ENCODE results near the gene METTL21C. TPM values are rescaled to one million over a fixed set of nuclear protein-coding genes. Genes with fewer than 3 reads are reported as not detected.
A peak's percentile ranks its signal among the peaks of the same experiment; 100 is the strongest.

METTL21C gene
- total RNA-seq, 4 donors from 2014 or later = not detected

GRCh38 chr13:102688306-102688973 lies 6.4 kb downstream of the METTL21C start:
- Histone ChIP-seq H3K27ac (replicated peaks in 1 of 4) (no peak overlapping the region), H3K36me3 (no peaks in the 10 kb centered on the region), H3K4me1 (no peaks in the 10 kb centered on the region), H3K4me3 (no peak overlapping the region), H3K9me3 (no peaks in the 10 kb centered on the region), H3K27me3 (peaks cover 0 to 22% (median 0%) of the 10 kb centered on the region in 4 donors)
- WGBS = 51% methylated on average over 11 of the region's 13 CpGs
- TF ChIP-seq CTCF (IDR thresholded peaks at IDR 0.05) (no peak), POLR2A (IDR thresholded peaks at IDR 0.05; ENCODE audit: low read depth) (no peak), POLR2AphosphoS5 (IDR thresholded peaks at IDR 0.05) (no peak), EP300 (IDR thresholded peaks at IDR 0.05) (no peak)
- peak; percentile 50 for DNase-seq (ENCODE audit: extremely low spot score)
- intact Hi-C loops (cut with DNase I) = no loop called here

DNA sequence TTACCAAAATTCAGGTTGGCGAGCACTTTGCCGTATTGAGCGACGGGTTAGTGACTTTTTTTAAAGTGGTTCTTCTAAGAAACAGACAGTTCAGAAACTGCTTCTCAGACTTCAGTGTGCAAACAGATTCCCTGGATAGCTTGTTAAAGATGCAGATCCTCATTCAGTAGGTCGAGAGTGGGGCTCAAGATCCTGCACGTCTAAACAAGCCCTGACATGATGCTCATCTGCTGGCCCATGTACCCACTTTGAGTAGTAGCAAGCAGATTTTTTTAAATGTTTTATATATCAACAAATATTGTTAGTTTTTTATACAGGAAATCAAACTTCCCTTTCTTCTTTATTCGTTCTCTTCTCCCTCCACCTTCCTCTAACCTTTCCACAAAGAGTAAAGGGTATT lies 7.3 kb downstream of the METTL21C start:
- peak; percentile 64 for DNase-seq (ENCODE audit: extremely low spot score)
- intact Hi-C loops (cut with DNase I) = no loop called here
- H3K4me1 ChIP-seq = no peaks in the 10 kb centered on the region

DNA sequence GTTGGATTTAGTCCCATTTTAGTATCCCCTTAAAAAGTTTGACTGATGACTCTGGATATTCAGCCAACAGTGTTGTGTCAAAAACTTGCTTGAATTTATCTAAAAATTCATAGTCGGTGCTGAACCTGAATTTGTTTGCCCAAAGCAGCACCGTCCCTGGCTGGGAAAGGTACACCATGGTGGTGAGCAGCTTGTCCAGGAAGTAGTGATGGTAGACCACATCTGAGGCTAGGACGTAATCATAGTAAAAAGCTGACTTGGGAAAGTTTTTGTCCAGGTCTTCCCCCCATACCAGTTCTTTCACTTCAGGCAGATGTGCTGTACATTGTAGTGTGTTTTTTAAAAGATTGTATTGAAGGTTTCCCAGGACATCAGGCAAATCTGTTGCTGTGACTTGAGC lies 8.8 kb downstream of the METTL21C start:
- TF ChIP-seq POLR2A (IDR thresholded peaks at IDR 0.05; ENCODE audit: low read depth) = no peak

More for the DNA sequence above, 7.3 kb downstream of the METTL21C start:
- Histone ChIP-seq H3K4me3 (no peak overlapping the region), H3K27me3 (peaks cover 0 to 13% (median 0%) of the 10 kb centered on the region in 4 donors), H3K27ac (replicated peaks in 1 of 4) (no peak overlapping the region), H3K9me3 (no peaks in the 10 kb centered on the region), H3K36me3 (no peaks in the 10 kb centered on the region)
- WGBS = 83% methylated on average over 7 of the region's 7 CpGs
- TF ChIP-seq POLR2A (IDR thresholded peaks at IDR 0.05; ENCODE audit: low read depth) (no peak), CTCF (IDR thresholded peaks at IDR 0.05) (no peak), EP300 (IDR thresholded peaks at IDR 0.05) (no peak), POLR2AphosphoS5 (IDR thresholded peaks at IDR 0.05) (no peak)

GRCh38 chr13:102683637-102684036 lies 11.2 kb downstream of the METTL21C start:
- 62% methylated on average over 2 of the region's 2 CpGs for WGBS
- H3K4me3 ChIP-seq = no peak overlapping the region
- H3K4me1 ChIP-seq = no peaks in the 10 kb centered on the region
- H3K27me3 ChIP-seq = no peaks in the 10 kb centered on the region
- no peak for DNase-seq (ENCODE audit: extremely low spot score)
- intact Hi-C loops (cut with DNase I) = no loop called here
- H3K36me3 ChIP-seq = peaks cover 6 to 19% (median 14%) of the 10 kb centered on the region in 4 donors
- H3K9me3 ChIP-seq = no peaks in the 10 kb centered on the region
- no peak overlapping the region for H3K27ac ChIP-seq (replicated peaks in 1 of 4)
- TF ChIP-seq POLR2A (IDR thresholded peaks at IDR 0.05; ENCODE audit: low read depth) (no peak), CTCF (IDR thresholded peaks at IDR 0.05) (no peak), EP300 (IDR thresholded peaks at IDR 0.05) (no peak), POLR2AphosphoS5 (IDR thresholded peaks at IDR 0.05) (no peak)

More for the DNA sequence above, 8.8 kb downstream of the METTL21C start:
- 89% methylated on average over 3 of the region's 3 CpGs for WGBS
- intact Hi-C loops (cut with DNase I) = no loop called here
- peak; percentile 29 for DNase-seq (ENCODE audit: extremely low spot score)
- H3K27ac ChIP-seq (replicated peaks in 1 of 4) = no peak overlapping the region
- no peak overlapping the region for H3K4me3 ChIP-seq
- H3K9me3 ChIP-seq = no peaks in the 10 kb centered on the region
- H3K4me1 ChIP-seq = no peaks in the 10 kb centered on the region
- H3K36me3 ChIP-seq = no peaks in the 10 kb centered on the region
- peaks cover 0 to 3% (median 0%) of the 10 kb centered on the region in 4 donors for H3K27me3 ChIP-seq

GRCh38 chr13:102682727-102683126 lies 12.1 kb downstream of the METTL21C start:
- no peaks in the 10 kb centered on the region for H3K4me1 ChIP-seq
- WGBS = 49% methylated on average over 3 of the region's 3 CpGs
- H3K4me3 ChIP-seq = no peak overlapping the region
- no peak for DNase-seq (ENCODE audit: extremely low spot score)
- no peak overlapping the region for H3K27ac ChIP-seq (replicated peaks in 1 of 4)
- intact Hi-C loops (cut with DNase I) = no loop called here
- H3K9me3 ChIP-seq = no peaks in the 10 kb centered on the region
- TF ChIP-seq CTCF (IDR thresholded peaks at IDR 0.05) (no peak), EP300 (IDR thresholded peaks at IDR 0.05) (no peak), POLR2A (IDR thresholded peaks at IDR 0.05; ENCODE audit: low read depth) (no peak), POLR2AphosphoS5 (IDR thresholded peaks at IDR 0.05) (no peak)
- H3K36me3 ChIP-seq = peaks cover 10 to 26% (median 21%) of the 10 kb centered on the region in 4 donors
- no peaks in the 10 kb centered on the region for H3K27me3 ChIP-seq

All from esophagus muscularis mucosa (tissue), 4 donors.